Stomach (tissue), 4 donors: ENCODE data around the gene ATP2B3.

Experiments used
- EP300 ChIP-seq: sonication (generic); formaldehyde crosslinking; IDR thresholded peaks from one replicate; pipeline ENCODE4 v1.6.1; 2017; ENCODE audit warnings: antibody characterized with exemption
- POLR2A ChIP-seq, 4 donors: fragments of 450-650 bp; IDR thresholded peaks; one replicate each; pipeline ENCODE4 v1.6.1; 2016; ENCODE audit warnings: antibody characterized with exemption in 4 of 4, control low read depth in 2 of 4, mild to moderate bottlenecking in 1 of 4, moderate library complexity in 1 of 4
- POLR2AphosphoS5 ChIP-seq, 3 donors: sonication (generic); formaldehyde crosslinking; IDR thresholded peaks; one replicate each; pipeline ENCODE4 v1.6.1; 2016; ENCODE audit warnings: antibody characterized with exemption in 3 of 3
- TF ChIP-seq, protein P1 (sequence below), 7 experiments: fragments of 450-650 bp in 4 of 7; fragments of 200-600 bp in 3 of 7; sonication (generic) in 3 of 7; IDR thresholded peaks; one replicate each; pipeline ENCODE4 v1.5.1; 2016 to 2019; ENCODE audit warnings: antibody characterized with exemption in 7 of 7, control low read depth in 2 of 7, mild to moderate bottlenecking in 1 of 7

DNA sequence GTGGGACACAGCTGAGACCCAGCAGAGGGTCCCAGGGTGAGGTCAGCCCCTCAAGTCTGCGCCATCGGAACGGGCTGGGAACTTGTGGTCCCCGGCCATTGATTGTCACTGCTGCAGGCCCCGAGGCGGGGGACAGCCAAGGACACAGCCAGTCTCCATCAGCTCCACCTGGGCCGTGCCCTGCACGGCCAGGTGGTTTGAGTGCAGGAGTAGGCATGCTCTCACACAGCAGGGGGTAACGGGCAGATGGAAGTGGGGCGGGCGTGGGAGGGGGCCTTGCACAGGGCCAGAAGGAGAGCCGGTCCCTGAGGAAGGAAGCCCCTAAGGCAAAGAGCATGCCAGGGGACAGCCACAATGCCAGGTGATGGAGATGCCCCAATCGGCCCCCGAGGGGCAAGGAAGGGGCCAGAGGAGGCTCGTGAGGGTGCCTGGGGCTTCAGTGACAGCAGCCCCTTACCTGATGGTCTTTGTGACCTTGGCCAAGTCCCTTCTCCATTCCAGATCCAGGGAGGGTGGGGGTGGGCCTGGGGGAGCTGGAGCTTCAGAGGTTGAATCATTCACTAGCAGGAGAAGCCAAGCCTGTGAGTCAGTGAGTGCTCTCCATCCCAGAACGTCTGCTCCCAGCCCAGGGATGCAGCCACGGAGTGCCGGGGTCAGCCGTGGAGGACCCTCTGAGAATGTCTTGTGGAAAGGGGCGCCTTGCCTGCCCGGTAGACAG lies 2.3 kb downstream of the ATP2B3 start:
- TF ChIP-seq, protein P1, sequence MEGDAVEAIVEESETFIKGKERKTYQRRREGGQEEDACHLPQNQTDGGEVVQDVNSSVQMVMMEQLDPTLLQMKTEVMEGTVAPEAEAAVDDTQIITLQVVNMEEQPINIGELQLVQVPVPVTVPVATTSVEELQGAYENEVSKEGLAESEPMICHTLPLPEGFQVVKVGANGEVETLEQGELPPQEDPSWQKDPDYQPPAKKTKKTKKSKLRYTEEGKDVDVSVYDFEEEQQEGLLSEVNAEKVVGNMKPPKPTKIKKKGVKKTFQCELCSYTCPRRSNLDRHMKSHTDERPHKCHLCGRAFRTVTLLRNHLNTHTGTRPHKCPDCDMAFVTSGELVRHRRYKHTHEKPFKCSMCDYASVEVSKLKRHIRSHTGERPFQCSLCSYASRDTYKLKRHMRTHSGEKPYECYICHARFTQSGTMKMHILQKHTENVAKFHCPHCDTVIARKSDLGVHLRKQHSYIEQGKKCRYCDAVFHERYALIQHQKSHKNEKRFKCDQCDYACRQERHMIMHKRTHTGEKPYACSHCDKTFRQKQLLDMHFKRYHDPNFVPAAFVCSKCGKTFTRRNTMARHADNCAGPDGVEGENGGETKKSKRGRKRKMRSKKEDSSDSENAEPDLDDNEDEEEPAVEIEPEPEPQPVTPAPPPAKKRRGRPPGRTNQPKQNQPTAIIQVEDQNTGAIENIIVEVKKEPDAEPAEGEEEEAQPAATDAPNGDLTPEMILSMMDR (IDR thresholded peaks at IDR 0.05) = no peak
- TF ChIP-seq EP300 (no peak), POLR2A (IDR thresholded peaks at IDR 0.05) (no peak), POLR2AphosphoS5 (IDR thresholded peaks at IDR 0.05) (no peak)
